Rectal smooth muscle tissue (tissue), 1 donor: ENCODE data around the gene CSRNP2.
"Not testable (repeated sequence)": the region's sequence is repeated elsewhere in the genome, so short reads cannot be mapped to it uniquely, and the experiment has no call there.

ENCODE experiments used
- H3K27ac ChIP-seq: one replicate; pipeline ENCODE4 v1.7.0; 2013; ENCODE audit warnings: low read depth, low read length, inconsistent platforms
- H3K27me3 ChIP-seq: one replicate; pipeline ENCODE4 v1.7.0; 2013; ENCODE audit warnings: low read length; ENCODE audit not compliant: control insufficient read depth, insufficient read depth
- H3K36me3 ChIP-seq: one replicate; pipeline ENCODE4 v1.7.0; 2013; ENCODE audit warnings: low read length; ENCODE audit not compliant: control insufficient read depth, insufficient read depth
- H3K4me1 ChIP-seq: one replicate; pipeline ENCODE4 v1.7.0; 2013; ENCODE audit warnings: low read length; ENCODE audit not compliant: control insufficient read depth, insufficient read depth
- H3K4me3 ChIP-seq: one replicate; pipeline ENCODE4 v1.7.0; 2013; ENCODE audit warnings: low read length
- H3K9ac ChIP-seq: one replicate; pipeline ENCODE4 v1.7.0; 2013; ENCODE audit warnings: low read length

CSRNP2 gene

GRCh38 chr12:51020448-51021182 lies 62.8 kb downstream of the CSRNP2 start:
- H3K4me3 ChIP-seq = no peak overlapping the region
- no peak overlapping the region for H3K27ac ChIP-seq
- peaks cover 4% of the 10 kb centered on the region for H3K4me1 ChIP-seq
- no peaks in the 10 kb centered on the region for H3K36me3 ChIP-seq
- no peak overlapping the region for H3K9ac ChIP-seq
- H3K27me3 ChIP-seq = no peaks in the 10 kb centered on the region

GRCh38 chr12:51019927-51020326 lies 63.5 kb downstream of the CSRNP2 start:
- no peaks in the 10 kb centered on the region for H3K27me3 ChIP-seq
- H3K27ac ChIP-seq = no peak overlapping the region
- H3K36me3 ChIP-seq = no peaks in the 10 kb centered on the region
- H3K4me3 ChIP-seq = no peak overlapping the region
- no peak overlapping the region for H3K9ac ChIP-seq
- H3K4me1 ChIP-seq = no peaks in the 10 kb centered on the region

GRCh38 chr12:51018956-51019355 lies 64.4 kb downstream of the CSRNP2 start:
- Histone ChIP-seq H3K9ac (no peak overlapping the region), H3K27ac (no peak overlapping the region), H3K36me3 (no peaks in the 10 kb centered on the region), H3K4me3 (no peak overlapping the region), H3K4me1 (no peaks in the 10 kb centered on the region), H3K27me3 (no peaks in the 10 kb centered on the region)

GRCh38 chr12:51017452-51017851 lies 65.9 kb downstream of the CSRNP2 start:
- no peak overlapping the region for H3K4me3 ChIP-seq
- no peak overlapping the region for H3K27ac ChIP-seq
- H3K36me3 ChIP-seq = no peaks in the 10 kb centered on the region
- H3K4me1 ChIP-seq = no peaks in the 10 kb centered on the region
- no peaks in the 10 kb centered on the region for H3K27me3 ChIP-seq
- no peak overlapping the region for H3K9ac ChIP-seq

GRCh38 chr12:51014467-51014866 lies 68.9 kb downstream of the CSRNP2 start:
- not testable (repeated sequence) for H3K27ac ChIP-seq, H3K27me3 ChIP-seq, H3K4me3 ChIP-seq, H3K9ac ChIP-seq, H3K4me1 ChIP-seq, H3K36me3 ChIP-seq

- Histone ChIP-seq H3K27me3 (no peaks in the 10 kb centered on the region), H3K36me3 (no peaks in the 10 kb centered on the region), H3K27ac (no peak overlapping the region), H3K4me1 (no peaks in the 10 kb centered on the region), H3K9ac (no peak overlapping the region), H3K4me3 (no peak overlapping the region)
Observed at GRCh38 chr12:51013441-51013840, 70.0 kb downstream of the CSRNP2 start.

GRCh38 chr12:51012570-51013236 lies 70.7 kb downstream of the CSRNP2 start:
- Histone ChIP-seq H3K4me1 (no peaks in the 10 kb centered on the region), H3K27ac (no peak overlapping the region), H3K27me3 (no peaks in the 10 kb centered on the region), H3K4me3 (no peak overlapping the region), H3K9ac (no peak overlapping the region), H3K36me3 (no peaks in the 10 kb centered on the region)

- no peaks in the 10 kb centered on the region for H3K36me3 ChIP-seq
- H3K4me1 ChIP-seq = no peaks in the 10 kb centered on the region
- no peak overlapping the region for H3K27ac ChIP-seq
- H3K9ac ChIP-seq = no peak overlapping the region
- H3K4me3 ChIP-seq = no peak overlapping the region
- no peaks in the 10 kb centered on the region for H3K27me3 ChIP-seq
Observed at GRCh38 chr12:51011955-51012354, 71.4 kb downstream of the CSRNP2 start.
